ENCODE results near the gene ERFL.

Gene ERFL

DNA sequence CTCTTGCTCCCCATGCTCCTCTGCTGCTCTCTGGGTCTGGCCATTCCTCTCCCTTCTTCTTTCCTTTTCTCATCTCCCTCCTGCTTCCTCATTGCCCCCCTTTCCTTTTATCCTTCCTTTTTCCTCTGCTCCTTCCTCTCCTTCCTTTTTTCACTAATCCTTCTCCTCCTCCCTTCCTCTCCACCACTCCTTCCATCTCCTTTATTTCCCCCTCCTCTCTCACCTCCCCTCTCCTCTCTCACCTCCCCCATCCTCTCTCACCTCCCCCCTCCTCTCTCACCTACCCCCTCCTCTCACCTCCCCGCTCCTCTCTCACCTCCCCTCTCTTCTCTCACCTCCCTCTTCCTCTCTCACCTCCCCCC, 31.7 kb downstream of the ERFL start:
- no peak overlapping the region for H3K9ac ChIP-seq
- no peaks in the 10 kb centered on the region for H3K79me2 ChIP-seq
- H3K4me3 ChIP-seq (ENCODE audit: low read depth, low read length): no peak overlapping the region
- H3K27me3 ChIP-seq (ENCODE audit: control insufficient read depth, insufficient read depth, low read length): no peaks in the 10 kb centered on the region
- no peak overlapping the region for H2AFZ ChIP-seq
- H3K4me2 ChIP-seq (ENCODE audit: low read length): no peak overlapping the region
- no peaks in the 10 kb centered on the region for H3K36me3 ChIP-seq (ENCODE audit: control insufficient read depth, insufficient read depth, low read length)
- TF ChIP-seq, protein P1, sequence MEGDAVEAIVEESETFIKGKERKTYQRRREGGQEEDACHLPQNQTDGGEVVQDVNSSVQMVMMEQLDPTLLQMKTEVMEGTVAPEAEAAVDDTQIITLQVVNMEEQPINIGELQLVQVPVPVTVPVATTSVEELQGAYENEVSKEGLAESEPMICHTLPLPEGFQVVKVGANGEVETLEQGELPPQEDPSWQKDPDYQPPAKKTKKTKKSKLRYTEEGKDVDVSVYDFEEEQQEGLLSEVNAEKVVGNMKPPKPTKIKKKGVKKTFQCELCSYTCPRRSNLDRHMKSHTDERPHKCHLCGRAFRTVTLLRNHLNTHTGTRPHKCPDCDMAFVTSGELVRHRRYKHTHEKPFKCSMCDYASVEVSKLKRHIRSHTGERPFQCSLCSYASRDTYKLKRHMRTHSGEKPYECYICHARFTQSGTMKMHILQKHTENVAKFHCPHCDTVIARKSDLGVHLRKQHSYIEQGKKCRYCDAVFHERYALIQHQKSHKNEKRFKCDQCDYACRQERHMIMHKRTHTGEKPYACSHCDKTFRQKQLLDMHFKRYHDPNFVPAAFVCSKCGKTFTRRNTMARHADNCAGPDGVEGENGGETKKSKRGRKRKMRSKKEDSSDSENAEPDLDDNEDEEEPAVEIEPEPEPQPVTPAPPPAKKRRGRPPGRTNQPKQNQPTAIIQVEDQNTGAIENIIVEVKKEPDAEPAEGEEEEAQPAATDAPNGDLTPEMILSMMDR (IDR thresholded peaks at IDR 0.05): no peak
- no peaks in the 10 kb centered on the region for H3K9me3 ChIP-seq (ENCODE audit: control insufficient read depth, low read length)
- no peak overlapping the region for H3K27ac ChIP-seq
- H3K4me1 ChIP-seq: peaks cover 20% of the 10 kb centered on the region

DNA sequence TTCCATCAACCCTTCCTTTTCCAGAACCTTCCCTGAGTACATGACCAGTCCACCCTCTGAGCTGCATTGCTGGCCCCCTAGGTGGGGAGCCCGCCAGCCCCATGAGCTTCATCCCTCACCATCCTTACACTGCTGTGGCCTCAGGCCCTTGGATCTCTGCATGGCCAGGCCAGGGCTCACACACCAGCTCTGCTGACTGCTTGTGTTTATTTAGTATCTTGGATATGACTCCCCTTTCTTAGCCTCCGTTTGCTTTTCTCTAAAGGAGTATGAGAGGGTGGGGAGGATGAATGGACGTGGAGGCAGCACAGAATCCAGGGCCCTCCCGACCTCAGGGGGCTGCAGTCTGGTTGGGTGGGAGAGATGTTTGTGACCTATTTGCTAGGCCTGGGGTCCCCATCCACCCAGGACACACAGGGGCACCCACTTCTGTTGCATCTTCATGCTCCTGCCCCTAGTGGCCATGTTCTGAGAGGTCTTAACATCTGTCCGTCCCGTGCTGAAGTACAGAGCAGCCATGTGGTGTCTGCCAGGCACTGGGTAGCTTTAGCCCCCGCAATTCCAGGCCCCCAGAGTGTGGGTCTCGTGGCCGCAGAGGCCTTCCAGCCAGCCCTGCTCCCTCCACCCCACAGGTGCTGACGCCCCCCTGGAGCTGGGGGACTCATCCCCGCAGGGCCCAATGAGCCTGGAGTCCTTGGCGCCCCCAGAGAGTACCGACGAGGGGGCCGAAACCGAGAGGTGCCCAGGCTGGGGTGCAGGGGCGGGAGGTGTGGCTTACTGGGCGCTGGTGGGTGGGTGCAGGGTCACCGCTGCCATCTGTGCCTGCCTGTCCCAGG, 32.3 kb downstream of the ERFL start:
- H3K9me3 ChIP-seq (ENCODE audit: control insufficient read depth, low read length): no peaks in the 10 kb centered on the region
- no peak overlapping the region for H3K9ac ChIP-seq
- no peak overlapping the region for H3K4me3 ChIP-seq (ENCODE audit: low read depth, low read length)
- H3K36me3 ChIP-seq (ENCODE audit: control insufficient read depth, insufficient read depth, low read length): no peaks in the 10 kb centered on the region
- no peaks in the 10 kb centered on the region for H3K27me3 ChIP-seq (ENCODE audit: control insufficient read depth, insufficient read depth, low read length)
- H3K4me2 ChIP-seq (ENCODE audit: low read length): no peak overlapping the region
- no peak overlapping the region for H3K27ac ChIP-seq
- H2AFZ ChIP-seq: no peak overlapping the region
- H3K4me1 ChIP-seq: peaks cover 14% of the 10 kb centered on the region
- TF ChIP-seq, protein P1 (IDR thresholded peaks at IDR 0.05): no peak
- no peaks in the 10 kb centered on the region for H3K79me2 ChIP-seq

DNA sequence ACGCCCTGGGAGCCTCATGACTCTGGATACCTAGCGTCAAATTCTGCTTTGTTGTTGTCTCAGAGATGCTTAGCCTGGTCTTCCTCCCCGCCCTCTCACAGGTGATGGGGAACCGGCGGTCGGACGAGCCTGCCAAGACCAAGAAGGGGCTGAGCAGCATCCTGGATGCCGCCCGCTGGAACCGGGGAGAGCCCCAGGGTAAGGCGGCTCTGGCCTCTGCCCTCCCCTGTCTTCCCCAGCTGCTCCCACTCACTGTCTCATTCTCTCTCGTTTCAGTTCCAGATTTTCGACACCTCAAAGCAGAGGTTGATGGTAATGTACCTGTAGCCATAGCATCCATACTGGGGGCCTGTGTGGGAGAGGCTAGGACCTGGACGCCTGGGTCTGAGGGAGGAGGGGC, 33.9 kb downstream of the ERFL start:
- H3K4me1 ChIP-seq: peaks cover 14% of the 10 kb centered on the region
- H3K79me2 ChIP-seq: no peaks in the 10 kb centered on the region
- no peaks in the 10 kb centered on the region for H3K27me3 ChIP-seq (ENCODE audit: control insufficient read depth, insufficient read depth, low read length)
- H3K27ac ChIP-seq: no peak overlapping the region
- H3K36me3 ChIP-seq (ENCODE audit: control insufficient read depth, insufficient read depth, low read length): no peaks in the 10 kb centered on the region
- H3K9me3 ChIP-seq (ENCODE audit: control insufficient read depth, low read length): no peaks in the 10 kb centered on the region
- no peak overlapping the region for H2AFZ ChIP-seq
- no peak overlapping the region for H3K9ac ChIP-seq
- H3K4me3 ChIP-seq (ENCODE audit: low read depth, low read length): no peak overlapping the region
- TF ChIP-seq, protein P1 (IDR thresholded peaks at IDR 0.05): no peak
- no peak overlapping the region for H3K4me2 ChIP-seq (ENCODE audit: low read length)

DNA sequence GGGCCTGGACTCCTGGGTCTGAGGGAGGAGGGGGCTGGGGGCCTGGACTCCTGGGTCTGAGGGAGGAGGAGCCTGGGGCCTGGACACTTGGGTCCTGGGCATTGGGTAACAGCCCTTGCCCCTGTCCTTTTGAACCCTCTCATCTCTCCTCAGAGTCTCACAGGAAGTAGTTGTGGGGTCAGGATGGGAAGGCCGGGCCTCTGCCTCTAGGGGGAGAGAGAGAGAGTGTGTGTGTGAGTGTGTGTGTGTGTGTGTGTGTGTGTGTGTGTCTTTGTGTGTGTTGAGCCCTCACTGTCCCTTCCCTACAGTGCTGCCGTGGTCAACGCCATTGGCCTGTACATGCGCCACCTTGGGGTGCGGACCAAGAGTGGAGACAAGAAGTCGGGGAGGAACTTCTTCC, 34.4 kb downstream of the ERFL start:
- H3K9me3 ChIP-seq (ENCODE audit: control insufficient read depth, low read length): no peaks in the 10 kb centered on the region
- H3K4me2 ChIP-seq (ENCODE audit: low read length): no peak overlapping the region
- H3K4me1 ChIP-seq: peaks cover 11% of the 10 kb centered on the region
- H3K36me3 ChIP-seq (ENCODE audit: control insufficient read depth, insufficient read depth, low read length): no peaks in the 10 kb centered on the region
- H3K9ac ChIP-seq: no peak overlapping the region
- no peak overlapping the region for H3K4me3 ChIP-seq (ENCODE audit: low read depth, low read length)
- TF ChIP-seq, protein P1 (IDR thresholded peaks at IDR 0.05): no peak
- no peaks in the 10 kb centered on the region for H3K27me3 ChIP-seq (ENCODE audit: control insufficient read depth, insufficient read depth, low read length)
- no peaks in the 10 kb centered on the region for H3K79me2 ChIP-seq
- no peak overlapping the region for H3K27ac ChIP-seq
- no peak overlapping the region for H2AFZ ChIP-seq

Measured in parathyroid adenoma (tissue), 2 donors.